Measurements from ENCODE around the gene CACNA2D3. TPM values are rescaled to one million over a fixed set of nuclear protein-coding genes. Genes with fewer than 3 reads are reported as not detected.

Gene CACNA2D3
- polyA plus RNA-seq, 2 of the 4 experiments (the other 2 are of a cell fraction) = 0.04 to 0.05 TPM

DNA sequence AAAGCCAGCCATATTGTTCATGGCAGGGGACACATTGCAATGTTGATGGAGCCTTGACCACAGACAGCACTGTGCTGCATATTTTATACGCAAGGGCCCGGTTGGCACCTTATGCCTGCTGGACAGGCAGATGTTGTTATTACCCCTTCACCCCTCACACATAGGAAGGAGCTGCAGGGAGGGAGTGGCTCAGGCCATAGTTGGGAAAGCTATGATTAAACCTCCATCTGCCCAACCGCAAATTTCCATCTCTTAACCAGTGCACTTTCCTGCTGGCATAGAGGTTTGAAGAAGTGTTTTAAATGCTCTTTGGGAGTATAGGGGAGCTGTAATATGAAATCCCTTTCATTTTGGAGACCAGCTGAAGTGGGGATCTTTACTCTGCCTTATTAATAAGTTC is 224.7 kb downstream of the CACNA2D3 start:
- H3K4me2 ChIP-seq = no peak overlapping the region
- no peaks in the 10 kb centered on the region for H3K4me1 ChIP-seq
- TF ChIP-seq CBX2 (IDR thresholded peaks at IDR 0.05; ENCODE audit: borderline replicate concordance, low read depth) = no peak
- no peak for TF ChIP-seq REST (IDR thresholded peaks at IDR 0.05)
- TF ChIP-seq, protein P1, sequence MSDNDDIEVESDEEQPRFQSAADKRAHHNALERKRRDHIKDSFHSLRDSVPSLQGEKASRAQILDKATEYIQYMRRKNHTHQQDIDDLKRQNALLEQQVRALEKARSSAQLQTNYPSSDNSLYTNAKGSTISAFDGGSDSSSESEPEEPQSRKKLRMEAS (IDR thresholded peaks at IDR 0.05) = no peak
- TF ChIP-seq CHD4 (IDR thresholded peaks at IDR 0.05; ENCODE audit: borderline replicate concordance) = no peak
- TF ChIP-seq BHLHE40 (IDR thresholded peaks at IDR 0.05; ENCODE audit: low read depth, low read length) = no peak
- no peak for TF ChIP-seq CEBPB (IDR thresholded peaks at IDR 0.05)
- TF ChIP-seq RARB (CRISPR knock-in tag; IDR thresholded peaks at IDR 0.05) = no peak
- TF ChIP-seq, protein P2, sequence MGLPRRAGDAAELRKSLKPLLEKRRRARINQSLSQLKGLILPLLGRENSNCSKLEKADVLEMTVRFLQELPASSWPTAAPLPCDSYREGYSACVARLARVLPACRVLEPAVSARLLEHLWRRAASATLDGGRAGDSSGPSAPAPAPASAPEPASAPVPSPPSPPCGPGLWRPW (IDR thresholded peaks at IDR 0.05) = no peak
- no peak for TF ChIP-seq ELK1 (IDR thresholded peaks at IDR 0.05; ENCODE audit: low read depth, low read length)
- no peak for TF ChIP-seq RAD21 (conservative IDR thresholded peaks at IDR 0.05 in 1 of 2, IDR thresholded peaks at IDR 0.05 in 1 of 2)
- TF ChIP-seq HOXA7 (CRISPR knock-in tag; IDR thresholded peaks at IDR 0.05) = no peak
- no peak for TF ChIP-seq MYC (IDR thresholded peaks at IDR 0.05; ENCODE audit: borderline replicate concordance, low read length)
- no peak for TF ChIP-seq NR3C1 (IDR thresholded peaks at IDR 0.05)
- no peak for TF ChIP-seq ESRRA (IDR thresholded peaks at IDR 0.05; ENCODE audit: borderline replicate concordance, low read length)
- TF ChIP-seq JUNB (IDR thresholded peaks at IDR 0.05) = no peak
- TF ChIP-seq RCOR1 (IDR thresholded peaks at IDR 0.05; ENCODE audit: low read depth, low read length) = no peak
- H3K4me3 ChIP-seq = no peak overlapping the region
- 65% methylated on average over 3 of the region's 3 CpGs for WGBS (ENCODE audit: missing lambda C conversion rate)
- no peaks in the 10 kb centered on the region for H3K9me3 ChIP-seq
- no peak for FAIRE-seq
- ChIA-PET CTCF (no interaction called here), POLR2A (no interaction called here)
- no peak for ATAC-seq
- DNase-seq (ENCODE audit: low read depth in 1 of 2, low spot score in 1 of 2) = no peak
- no peak overlapping the region for H3K27ac ChIP-seq

DNA sequence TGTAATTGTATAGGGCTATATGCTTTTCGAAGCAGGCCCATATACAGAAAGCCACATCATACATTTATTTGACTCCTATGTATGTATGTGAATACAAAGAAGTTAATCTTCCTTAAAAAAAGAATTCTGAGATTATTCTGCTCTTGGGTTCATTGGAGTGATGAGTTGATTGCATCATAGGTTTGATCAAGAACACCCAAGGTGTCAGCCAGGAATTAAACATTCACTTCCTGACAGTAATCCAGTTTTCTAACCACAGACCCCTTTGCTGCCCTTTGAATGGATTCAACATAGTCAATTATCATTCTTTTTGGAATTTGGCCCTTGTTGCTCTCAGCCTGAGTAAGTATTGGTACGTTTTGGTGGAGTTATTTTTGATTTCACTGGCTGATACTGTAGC is 225.6 kb downstream of the CACNA2D3 start:
- ATAC-seq (no peak), DNase-seq (ENCODE audit: low read depth in 1 of 2, low spot score in 1 of 2) (no peak), FAIRE-seq (no peak)
- no peaks in the 10 kb centered on the region for H3K4me1 ChIP-seq
- WGBS (ENCODE audit: missing lambda C conversion rate) = 5% methylated on average over 2 of the region's 2 CpGs
- TF ChIP-seq REST (IDR thresholded peaks at IDR 0.05) = no peak
- no peak for TF ChIP-seq HOXA7 (CRISPR knock-in tag; IDR thresholded peaks at IDR 0.05)
- no peak overlapping the region for H3K27ac ChIP-seq
- H3K4me2 ChIP-seq = no peak overlapping the region
- H3K9me3 ChIP-seq = no peaks in the 10 kb centered on the region
- CTCF ChIA-PET = no interaction called here
- no peak overlapping the region for H3K4me3 ChIP-seq
- POLR2A ChIA-PET = no interaction called here

Data from A549 (cell line).